GM23338 (cell line): ENCODE measurements around the gene CCDC91. TPM values are rescaled to one million over a fixed set of nuclear protein-coding genes. Genes with fewer than 3 reads are reported as not detected.

Source experiments
- ATAC-seq: fragments of 200-7000 bp; cut with Tn5 transposase; 3 replicates; pipeline ENCODE4 v1.9.1; 2020
- DNase-seq: peaks from one replicate; pipeline ENCODE4 v3.0.0-alpha.2; 2015; ENCODE audit warnings: low spot score
- H2AFZ ChIP-seq: fragments of 200-600 bp; sonication (generic); 2 replicates; pipeline ENCODE4 v1.8.0; 2016; ENCODE audit warnings: antibody characterized with exemption, mild to moderate bottlenecking, moderate library complexity
- H3F3A ChIP-seq: fragments of 200-600 bp; sonication (generic); replicated peaks from 2 replicates; pipeline ENCODE4 v1.8.0; 2017; ENCODE audit warnings: antibody characterized with exemption, mixed run types, low read depth
- H3K27ac ChIP-seq: fragments of 200-600 bp; sonication (generic); 2 replicates; pipeline ENCODE4 v1.6.1; 2016; ENCODE audit warnings: low read depth
- H3K27me3 ChIP-seq: fragments of 200-600 bp; sonication (generic); 2 replicates; pipeline ENCODE4 v1.8.0; 2016; ENCODE audit warnings: mild to moderate bottlenecking, mixed run types, moderate library complexity; ENCODE audit not compliant: insufficient read depth
- H3K36me3 ChIP-seq: fragments of 200-600 bp; sonication (generic); 2 replicates; pipeline ENCODE4 v1.8.0; 2016; ENCODE audit warnings: mild to moderate bottlenecking; ENCODE audit not compliant: insufficient read depth
- H3K4me1 ChIP-seq: fragments of 200-600 bp; sonication (generic); 2 replicates; pipeline ENCODE4 v1.8.0; 2016; ENCODE audit warnings: mild to moderate bottlenecking, moderate library complexity; ENCODE audit not compliant: insufficient read depth
- H3K4me2 ChIP-seq: fragments of 200-600 bp; sonication (generic); 2 replicates; pipeline ENCODE4 v1.7.1; 2017; ENCODE audit warnings: mixed run types
- H3K4me3 ChIP-seq: fragments of 200-600 bp; sonication (generic); 2 replicates; pipeline ENCODE4 v1.6.1; 2016; ENCODE audit warnings: mixed run types
- H3K79me2 ChIP-seq: fragments of 200-600 bp; sonication (generic); replicated peaks from 2 replicates; pipeline ENCODE4 v1.8.0; 2017; ENCODE audit warnings: mild to moderate bottlenecking; ENCODE audit not compliant: insufficient read depth
- H3K9me2 ChIP-seq: fragments of 200-600 bp; sonication (generic); 2 replicates; pipeline ENCODE4 v1.8.0; 2017; ENCODE audit not compliant: insufficient read depth
- H4K20me1 ChIP-seq: fragments of 200-600 bp; sonication (generic); replicated peaks from 2 replicates; pipeline ENCODE4 v1.8.0; 2017; ENCODE audit warnings: mild to moderate bottlenecking; ENCODE audit not compliant: insufficient read depth
- H3K27ac Mint-ChIP-seq: 2 replicates; pipeline ENCODE4 v1.8.0; 2020; ENCODE audit warnings: inconsistent platforms, mild to moderate bottlenecking, moderate library complexity, mixed read lengths
- H3K27me3 Mint-ChIP-seq: 3 replicates; pipeline ENCODE4 v1.8.0; 2022; ENCODE audit warnings: low read depth, mild to moderate bottlenecking, moderate library complexity, mixed read lengths, inconsistent platforms; ENCODE audit not compliant: insufficient read depth, poor library complexity
- H3K36me3 Mint-ChIP-seq: 3 replicates; pipeline ENCODE4 v1.8.0; 2021; ENCODE audit warnings: low read depth, mild to moderate bottlenecking, inconsistent platforms, moderate library complexity, mixed read lengths
- H3K4me1 Mint-ChIP-seq: 3 replicates; pipeline ENCODE4 v1.8.0; 2020; ENCODE audit warnings: mild to moderate bottlenecking, inconsistent platforms, mixed read lengths
- H3K4me3 Mint-ChIP-seq: 3 replicates; pipeline ENCODE4 v1.8.0; 2021; ENCODE audit warnings: moderate library complexity, mild to moderate bottlenecking, inconsistent platforms, mixed read lengths
- H3K9me3 Mint-ChIP-seq: 3 replicates; pipeline ENCODE4 v1.8.0; 2020; ENCODE audit warnings: moderate library complexity, mild to moderate bottlenecking, inconsistent platforms, mixed read lengths
- CREB1 ChIP-seq: fragments of 250-450 bp; sonication (Bioruptor Pico); IDR thresholded peaks from 2 replicates; pipeline ENCODE4 v1.5.0; 2020; ENCODE audit warnings: low read depth, mild to moderate bottlenecking, moderate library complexity
- EZH2phosphoT487 ChIP-seq: fragments of 200-600 bp; sonication (generic); IDR thresholded peaks from one replicate; pipeline ENCODE4 v1.8.1; 2018; ENCODE audit warnings: antibody characterized with exemption; ENCODE audit not compliant: unreplicated experiment
- JUNB ChIP-seq: IDR thresholded peaks from one replicate; pipeline ENCODE4 v1.6.1; 2016; ENCODE audit warnings: antibody characterized with exemption; ENCODE audit not compliant: unreplicated experiment
- ZNF114 ChIP-seq: fragments of 250-450 bp; sonication (Bioruptor Pico); IDR thresholded peaks from 2 replicates; pipeline ENCODE4 v1.5.0; 2020; ENCODE audit warnings: mild to moderate bottlenecking, moderate library complexity
- polyA plus RNA-seq: library from polyadenylated mRNA; unstranded; fragments of >200 nt; fragmentation: Nextera tagmentation; extraction: Ambion mirVana; gene quantifications from 2 replicates; pipeline ENCODE4 v1.2.1, GENCODE V29; 2016
- total RNA-seq: library from RNA; depleted of rRNA; stranded (reverse); fragments of >200 nt; shearing (Covaris generic); gene quantifications from 2 replicates; pipeline ENCODE4 v1.2.3, GENCODE V29; 2014
- TF ChIP-seq, protein P1 (sequence below), 2 experiments: fragments of 200-600 bp in 1 of 2; sonication (generic) in 1 of 2; conservative IDR thresholded peaks; 2 replicates each; pipeline versions ENCODE4 v1.5.1 to v1.6.1; 2016 to 2017; ENCODE audit warnings: antibody characterized with exemption in 2 of 2, low read depth in 2 of 2, mild to moderate bottlenecking in 2 of 2, moderate library complexity in 1 of 2
- TF ChIP-seq, protein P2 (sequence below): IDR thresholded peaks from 2 replicates; pipeline ENCODE4 v1.6.1; 2016; ENCODE audit warnings: antibody characterized with exemption
- TF ChIP-seq, protein P3 (sequence below): IDR thresholded peaks from one replicate; pipeline ENCODE4 v1.6.1; 2018; ENCODE audit warnings: antibody characterized with exemption; ENCODE audit not compliant: unreplicated experiment

The CCDC91 gene
- total and polyA plus RNA-seq, 2 experiments from 2014 or later = 24.7 to 48.7 TPM

DNA sequence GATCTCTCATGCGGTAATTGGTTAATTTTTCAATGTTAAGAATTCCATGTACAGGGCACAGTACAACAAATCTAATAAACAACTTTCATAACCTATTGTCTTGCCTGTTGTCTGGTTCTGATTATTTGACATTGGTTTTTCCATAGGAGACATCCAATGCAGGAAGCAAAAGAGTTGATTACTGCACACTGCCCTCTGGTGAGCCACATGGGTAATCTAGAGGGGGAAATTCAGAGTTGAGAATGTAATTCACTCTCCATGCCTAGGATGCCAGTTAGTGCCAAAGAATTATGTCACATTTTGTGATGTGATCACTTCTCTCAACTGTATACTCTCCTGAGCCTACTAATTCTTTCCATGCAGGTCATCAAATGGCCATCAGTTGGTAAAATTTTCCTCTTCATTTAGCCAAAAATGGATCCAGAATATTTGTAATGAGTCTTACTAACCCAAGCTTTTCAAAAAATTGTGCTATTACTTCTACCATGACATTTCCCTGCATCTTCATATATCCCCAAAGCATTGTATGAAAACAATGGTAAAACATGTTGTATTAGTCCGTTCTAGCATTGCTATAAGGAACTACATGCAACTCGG is 17.7 kb upstream of the CCDC91 start:
- Mint-ChIP-seq H3K36me3 (no peaks in the 10 kb centered on the region), H3K27me3 (peaks cover 2% of the 10 kb centered on the region), H3K27ac (peak overlapping the region; percentile 55; the same call in 1 of the 2 replicates), H3K9me3 (no peaks in the 10 kb centered on the region), H3K4me1 (no peaks in the 10 kb centered on the region), H3K4me3 (no peak overlapping the region)
- Histone ChIP-seq H3K9me2 (no peaks in the 10 kb centered on the region), H3F3A (no peaks in the 10 kb centered on the region), H3K36me3 (no peaks in the 10 kb centered on the region), H3K4me2 (no peak overlapping the region), H2AFZ (no peak overlapping the region), H3K4me3 (no peak overlapping the region), H3K27me3 (no peaks in the 10 kb centered on the region), H3K27ac (no peak overlapping the region), H3K4me1 (no peaks in the 10 kb centered on the region), H3K79me2 (no peaks in the 10 kb centered on the region), H4K20me1 (no peaks in the 10 kb centered on the region)
- peak; percentile 66 for DNase-seq
- TF ChIP-seq, protein P1, sequence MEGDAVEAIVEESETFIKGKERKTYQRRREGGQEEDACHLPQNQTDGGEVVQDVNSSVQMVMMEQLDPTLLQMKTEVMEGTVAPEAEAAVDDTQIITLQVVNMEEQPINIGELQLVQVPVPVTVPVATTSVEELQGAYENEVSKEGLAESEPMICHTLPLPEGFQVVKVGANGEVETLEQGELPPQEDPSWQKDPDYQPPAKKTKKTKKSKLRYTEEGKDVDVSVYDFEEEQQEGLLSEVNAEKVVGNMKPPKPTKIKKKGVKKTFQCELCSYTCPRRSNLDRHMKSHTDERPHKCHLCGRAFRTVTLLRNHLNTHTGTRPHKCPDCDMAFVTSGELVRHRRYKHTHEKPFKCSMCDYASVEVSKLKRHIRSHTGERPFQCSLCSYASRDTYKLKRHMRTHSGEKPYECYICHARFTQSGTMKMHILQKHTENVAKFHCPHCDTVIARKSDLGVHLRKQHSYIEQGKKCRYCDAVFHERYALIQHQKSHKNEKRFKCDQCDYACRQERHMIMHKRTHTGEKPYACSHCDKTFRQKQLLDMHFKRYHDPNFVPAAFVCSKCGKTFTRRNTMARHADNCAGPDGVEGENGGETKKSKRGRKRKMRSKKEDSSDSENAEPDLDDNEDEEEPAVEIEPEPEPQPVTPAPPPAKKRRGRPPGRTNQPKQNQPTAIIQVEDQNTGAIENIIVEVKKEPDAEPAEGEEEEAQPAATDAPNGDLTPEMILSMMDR (conservative IDR thresholded peaks at IDR 0.05; ENCODE audit: low read depth in 2 of 2) = peak; percentile 77 to 80
- TF ChIP-seq EZH2phosphoT487 = no peak
- peak; percentile 66 for ATAC-seq

DNA sequence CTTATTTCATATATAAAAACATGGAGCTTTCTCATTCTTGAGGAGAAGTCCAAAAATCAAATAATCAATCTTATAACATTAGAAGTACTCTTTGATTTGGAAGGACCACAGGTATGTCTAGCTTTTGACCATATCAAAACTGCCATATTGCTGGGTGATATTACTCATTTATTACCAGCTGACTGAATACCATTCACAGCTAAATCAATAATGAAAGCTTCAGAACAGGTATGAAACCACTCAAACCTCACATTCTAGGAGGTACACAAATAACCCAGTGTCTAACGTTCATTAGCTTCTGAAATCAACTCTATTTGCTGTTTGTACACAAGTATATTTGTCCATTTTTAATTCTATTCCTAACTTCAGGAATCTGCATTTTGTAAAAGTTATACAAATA is 16.8 kb upstream of the CCDC91 start:
- Histone ChIP-seq H3K4me2 (no peak overlapping the region), H3K9me2 (no peaks in the 10 kb centered on the region), H3K27ac (no peak overlapping the region), H3K4me1 (no peaks in the 10 kb centered on the region), H4K20me1 (no peaks in the 10 kb centered on the region), H2AFZ (no peak overlapping the region), H3K27me3 (no peaks in the 10 kb centered on the region), H3K79me2 (no peaks in the 10 kb centered on the region), H3K36me3 (no peaks in the 10 kb centered on the region), H3K4me3 (no peak overlapping the region), H3F3A (no peaks in the 10 kb centered on the region)
- DNase-seq = no peak
- Mint-ChIP-seq H3K36me3 (no peaks in the 10 kb centered on the region), H3K4me3 (no peak overlapping the region), H3K27me3 (peaks cover 4% of the 10 kb centered on the region), H3K9me3 (no peaks in the 10 kb centered on the region), H3K27ac (no peak overlapping the region), H3K4me1 (no peaks in the 10 kb centered on the region)
- ATAC-seq = no peak
- TF ChIP-seq JUNB = no peak

DNA sequence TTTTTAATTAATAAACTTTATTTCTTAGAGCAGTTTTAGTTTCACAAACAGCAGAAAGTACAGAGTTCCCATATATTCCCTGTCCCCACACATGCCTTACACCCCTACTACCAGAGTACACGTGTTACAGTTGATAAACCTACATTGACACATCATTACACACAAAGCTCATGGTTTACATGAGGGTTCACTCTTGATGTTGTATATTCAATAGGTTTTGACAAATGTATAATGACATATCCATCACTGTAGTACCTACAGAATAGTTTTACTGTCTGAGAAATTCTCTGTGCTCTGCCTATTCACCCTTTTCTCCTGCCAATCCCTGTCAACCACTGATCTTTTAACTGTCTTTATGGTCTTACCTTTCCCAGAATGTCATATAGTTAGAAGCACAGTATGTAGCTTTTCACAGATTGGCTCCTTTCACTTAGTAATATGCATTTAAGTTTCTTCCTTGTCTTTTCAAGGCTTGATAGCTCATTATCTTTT is 15.1 kb upstream of the CCDC91 start:
- H3K36me3 Mint-ChIP-seq = no peaks in the 10 kb centered on the region
- no peaks in the 10 kb centered on the region for H3K79me2 ChIP-seq
- no peaks in the 10 kb centered on the region for H3K27me3 ChIP-seq
- H3K4me1 Mint-ChIP-seq = no peaks in the 10 kb centered on the region
- H3K4me3 ChIP-seq = no peak overlapping the region
- ATAC-seq = no peak
- H3K27ac Mint-ChIP-seq = no peak overlapping the region
- no peak overlapping the region for H3K4me2 ChIP-seq
- no peaks in the 10 kb centered on the region for H3F3A ChIP-seq
- H4K20me1 ChIP-seq = no peaks in the 10 kb centered on the region
- H2AFZ ChIP-seq = no peak overlapping the region
- DNase-seq = no peak
- no peaks in the 10 kb centered on the region for H3K9me3 Mint-ChIP-seq
- H3K36me3 ChIP-seq = no peaks in the 10 kb centered on the region
- H3K4me3 Mint-ChIP-seq = no peak overlapping the region
- TF ChIP-seq EZH2phosphoT487 = no peak
- TF ChIP-seq, protein P2, sequence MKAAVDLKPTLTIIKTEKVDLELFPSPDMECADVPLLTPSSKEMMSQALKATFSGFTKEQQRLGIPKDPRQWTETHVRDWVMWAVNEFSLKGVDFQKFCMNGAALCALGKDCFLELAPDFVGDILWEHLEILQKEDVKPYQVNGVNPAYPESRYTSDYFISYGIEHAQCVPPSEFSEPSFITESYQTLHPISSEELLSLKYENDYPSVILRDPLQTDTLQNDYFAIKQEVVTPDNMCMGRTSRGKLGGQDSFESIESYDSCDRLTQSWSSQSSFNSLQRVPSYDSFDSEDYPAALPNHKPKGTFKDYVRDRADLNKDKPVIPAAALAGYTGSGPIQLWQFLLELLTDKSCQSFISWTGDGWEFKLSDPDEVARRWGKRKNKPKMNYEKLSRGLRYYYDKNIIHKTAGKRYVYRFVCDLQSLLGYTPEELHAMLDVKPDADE = no peak
- TF ChIP-seq, protein P1 (conservative IDR thresholded peaks at IDR 0.05; ENCODE audit: low read depth in 2 of 2) = no peak
- no peak for TF ChIP-seq CREB1
- no peak for TF ChIP-seq ZNF114
- TF ChIP-seq, protein P3, sequence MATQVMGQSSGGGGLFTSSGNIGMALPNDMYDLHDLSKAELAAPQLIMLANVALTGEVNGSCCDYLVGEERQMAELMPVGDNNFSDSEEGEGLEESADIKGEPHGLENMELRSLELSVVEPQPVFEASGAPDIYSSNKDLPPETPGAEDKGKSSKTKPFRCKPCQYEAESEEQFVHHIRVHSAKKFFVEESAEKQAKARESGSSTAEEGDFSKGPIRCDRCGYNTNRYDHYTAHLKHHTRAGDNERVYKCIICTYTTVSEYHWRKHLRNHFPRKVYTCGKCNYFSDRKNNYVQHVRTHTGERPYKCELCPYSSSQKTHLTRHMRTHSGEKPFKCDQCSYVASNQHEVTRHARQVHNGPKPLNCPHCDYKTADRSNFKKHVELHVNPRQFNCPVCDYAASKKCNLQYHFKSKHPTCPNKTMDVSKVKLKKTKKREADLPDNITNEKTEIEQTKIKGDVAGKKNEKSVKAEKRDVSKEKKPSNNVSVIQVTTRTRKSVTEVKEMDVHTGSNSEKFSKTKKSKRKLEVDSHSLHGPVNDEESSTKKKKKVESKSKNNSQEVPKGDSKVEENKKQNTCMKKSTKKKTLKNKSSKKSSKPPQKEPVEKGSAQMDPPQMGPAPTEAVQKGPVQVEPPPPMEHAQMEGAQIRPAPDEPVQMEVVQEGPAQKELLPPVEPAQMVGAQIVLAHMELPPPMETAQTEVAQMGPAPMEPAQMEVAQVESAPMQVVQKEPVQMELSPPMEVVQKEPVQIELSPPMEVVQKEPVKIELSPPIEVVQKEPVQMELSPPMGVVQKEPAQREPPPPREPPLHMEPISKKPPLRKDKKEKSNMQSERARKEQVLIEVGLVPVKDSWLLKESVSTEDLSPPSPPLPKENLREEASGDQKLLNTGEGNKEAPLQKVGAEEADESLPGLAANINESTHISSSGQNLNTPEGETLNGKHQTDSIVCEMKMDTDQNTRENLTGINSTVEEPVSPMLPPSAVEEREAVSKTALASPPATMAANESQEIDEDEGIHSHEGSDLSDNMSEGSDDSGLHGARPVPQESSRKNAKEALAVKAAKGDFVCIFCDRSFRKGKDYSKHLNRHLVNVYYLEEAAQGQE = no peak
- TF ChIP-seq JUNB = no peak
- H3K9me2 ChIP-seq = no peaks in the 10 kb centered on the region
- H3K27ac ChIP-seq = no peak overlapping the region
- H3K4me1 ChIP-seq = no peaks in the 10 kb centered on the region
- peaks cover 4% of the 10 kb centered on the region for H3K27me3 Mint-ChIP-seq
